Duodenal mucosa (tissue), 2 donors: Measurements from ENCODE around the gene ARL9.

ENCODE experiments used
- H3K27ac ChIP-seq: one replicate; pipeline ENCODE4 v1.7.0; 2013; ENCODE audit warnings: low read depth, low read length
- H3K27me3 ChIP-seq, 2 donors: one replicate each; pipeline ENCODE4 v1.7.0; 2013; ENCODE audit warnings: low read length in 2 of 2, control low read depth in 1 of 2; ENCODE audit not compliant: insufficient read depth in 2 of 2, control insufficient read depth in 1 of 2
- H3K36me3 ChIP-seq, 2 donors: one replicate each; pipeline ENCODE4 v1.7.0; 2013; ENCODE audit warnings: low read length in 2 of 2, control low read depth in 1 of 2; ENCODE audit not compliant: insufficient read depth in 2 of 2, control insufficient read depth in 1 of 2
- H3K4me1 ChIP-seq, 2 donors: one replicate each; pipeline ENCODE4 v1.7.0; 2013; ENCODE audit warnings: low read length in 2 of 2, control low read depth in 1 of 2; ENCODE audit not compliant: insufficient read depth in 2 of 2, control insufficient read depth in 1 of 2
- H3K4me3 ChIP-seq, 2 donors: one replicate each; pipeline ENCODE4 v1.7.0; 2013; ENCODE audit warnings: low read length in 2 of 2, low read depth in 1 of 2
- H3K9ac ChIP-seq, 2 donors: one replicate each; pipeline ENCODE4 v1.7.0; 2013; ENCODE audit warnings: low read length in 2 of 2, low read depth in 1 of 2
- H3K9me3 ChIP-seq, 2 donors: one replicate each; pipeline ENCODE4 v1.7.0; 2013; ENCODE audit warnings: low read length in 2 of 2, control low read depth in 1 of 2; ENCODE audit not compliant: control insufficient read depth in 1 of 2

ARL9 gene

GRCh38 chr4:56468097-56468422, 37.5 kb upstream of the ARL9 start:
- H3K4me3 ChIP-seq = peak overlapping the region; percentile 91 to 94
- H3K27me3 ChIP-seq = no peaks in the 10 kb centered on the region
- H3K27ac ChIP-seq = no peak overlapping the region
- peaks cover 29 to 31% of the 10 kb centered on the region in 2 donors for H3K4me1 ChIP-seq
- no peaks in the 10 kb centered on the region for H3K9me3 ChIP-seq
- peaks cover 12 to 16% of the 10 kb centered on the region in 2 donors for H3K36me3 ChIP-seq
- H3K9ac ChIP-seq = peak overlapping the region; percentile 89 to 94

GRCh38 chr4:56469489-56470210, 35.9 kb upstream of the ARL9 start:
- peaks cover 29 to 31% of the 10 kb centered on the region in 2 donors for H3K4me1 ChIP-seq

GRCh38 chr4:56475917-56476316, 29.7 kb upstream of the ARL9 start:
- H3K27me3 ChIP-seq = no peaks in the 10 kb centered on the region
- no peaks in the 10 kb centered on the region for H3K9me3 ChIP-seq
- peaks cover 38 to 75% of the 10 kb centered on the region in 2 donors for H3K36me3 ChIP-seq
- H3K27ac ChIP-seq = no peak overlapping the region
- H3K4me1 ChIP-seq = no peaks in the 10 kb centered on the region
- H3K9ac ChIP-seq = no peak overlapping the region
- no peak overlapping the region for H3K4me3 ChIP-seq

More at GRCh38 chr4:56469489-56470210, 35.9 kb upstream of the ARL9 start:
- H3K27me3 ChIP-seq = no peaks in the 10 kb centered on the region
- H3K4me3 ChIP-seq = no peak overlapping the region
- no peak overlapping the region for H3K27ac ChIP-seq
- peaks cover 22 to 25% of the 10 kb centered on the region in 2 donors for H3K36me3 ChIP-seq
- no peaks in the 10 kb centered on the region for H3K9me3 ChIP-seq
- H3K9ac ChIP-seq = no peak overlapping the region

GRCh38 chr4:56477192-56477702, 28.3 kb upstream of the ARL9 start:
- no peaks in the 10 kb centered on the region for H3K9me3 ChIP-seq
- peaks cover 30 to 77% of the 10 kb centered on the region in 2 donors for H3K36me3 ChIP-seq
- H3K27me3 ChIP-seq = no peaks in the 10 kb centered on the region
- H3K4me1 ChIP-seq = no peaks in the 10 kb centered on the region
- H3K4me3 ChIP-seq = no peak overlapping the region
- H3K9ac ChIP-seq = no peak overlapping the region
- no peak overlapping the region for H3K27ac ChIP-seq

- H3K4me1 ChIP-seq = no peaks in the 10 kb centered on the region
- no peak overlapping the region for H3K27ac ChIP-seq
- no peak overlapping the region for H3K9ac ChIP-seq
- no peaks in the 10 kb centered on the region for H3K9me3 ChIP-seq
- no peak overlapping the region for H3K4me3 ChIP-seq
- H3K36me3 ChIP-seq = peaks cover 14 to 81% of the 10 kb centered on the region in 2 donors
- H3K27me3 ChIP-seq = no peaks in the 10 kb centered on the region
Observed at GRCh38 chr4:56480691-56481090, 24.9 kb upstream of the ARL9 start.

GRCh38 chr4:56496241-56496640, 9.3 kb upstream of the ARL9 start:
- no peaks in the 10 kb centered on the region for H3K27me3 ChIP-seq
- H3K36me3 ChIP-seq = peaks cover 17 to 48% of the 10 kb centered on the region in 2 donors
- H3K4me1 ChIP-seq = no peaks in the 10 kb centered on the region
- no peak overlapping the region for H3K4me3 ChIP-seq
- no peak overlapping the region for H3K27ac ChIP-seq
- no peak overlapping the region for H3K9ac ChIP-seq
- no peaks in the 10 kb centered on the region for H3K9me3 ChIP-seq

GRCh38 chr4:56511098-56511497, 5.5 kb downstream of the ARL9 start:
- H3K27me3 ChIP-seq = no peaks in the 10 kb centered on the region
- H3K36me3 ChIP-seq = no peaks in the 10 kb centered on the region
- H3K4me1 ChIP-seq = peaks cover 5 to 6% of the 10 kb centered on the region in 2 donors
- H3K9ac ChIP-seq = no peak overlapping the region
- no peak overlapping the region for H3K27ac ChIP-seq
- H3K9me3 ChIP-seq = no peaks in the 10 kb centered on the region
- H3K4me3 ChIP-seq = no peak overlapping the region

- Histone ChIP-seq H3K9ac (no peak overlapping the region), H3K27ac (no peak overlapping the region), H3K4me1 (no peaks in the 10 kb centered on the region), H3K36me3 (no peaks in the 10 kb centered on the region), H3K9me3 (no peaks in the 10 kb centered on the region), H3K4me3 (no peak overlapping the region), H3K27me3 (no peaks in the 10 kb centered on the region)
Observed at GRCh38 chr4:56512166-56512565, 6.6 kb downstream of the ARL9 start.

GRCh38 chr4:56513517-56513916, 7.9 kb downstream of the ARL9 start:
- H3K4me1 ChIP-seq = no peaks in the 10 kb centered on the region
- H3K27me3 ChIP-seq = no peaks in the 10 kb centered on the region
- no peak overlapping the region for H3K9ac ChIP-seq
- H3K27ac ChIP-seq = no peak overlapping the region
- no peaks in the 10 kb centered on the region for H3K9me3 ChIP-seq
- no peak overlapping the region for H3K4me3 ChIP-seq
- H3K36me3 ChIP-seq = no peaks in the 10 kb centered on the region

GRCh38 chr4:56530269-56531148, 24.9 kb downstream of the ARL9 start:
- no peak overlapping the region for H3K27ac ChIP-seq

More at GRCh38 chr4:56530269-56531148, 24.9 kb downstream of the ARL9 start:
- peak overlapping the region; percentile 48 to 67 for H3K9ac ChIP-seq
- no peaks in the 10 kb centered on the region for H3K36me3 ChIP-seq
- H3K4me3 ChIP-seq = peak overlapping the region; percentile 77 to 78
- H3K27me3 ChIP-seq = peaks cover 16 to 34% of the 10 kb centered on the region in 2 donors
- peaks cover 4 to 10% of the 10 kb centered on the region in 2 donors for H3K4me1 ChIP-seq
- H3K9me3 ChIP-seq = no peaks in the 10 kb centered on the region
